ENCODE measurements around the gene ARHGEF4.

ARHGEF4 gene

DNA sequence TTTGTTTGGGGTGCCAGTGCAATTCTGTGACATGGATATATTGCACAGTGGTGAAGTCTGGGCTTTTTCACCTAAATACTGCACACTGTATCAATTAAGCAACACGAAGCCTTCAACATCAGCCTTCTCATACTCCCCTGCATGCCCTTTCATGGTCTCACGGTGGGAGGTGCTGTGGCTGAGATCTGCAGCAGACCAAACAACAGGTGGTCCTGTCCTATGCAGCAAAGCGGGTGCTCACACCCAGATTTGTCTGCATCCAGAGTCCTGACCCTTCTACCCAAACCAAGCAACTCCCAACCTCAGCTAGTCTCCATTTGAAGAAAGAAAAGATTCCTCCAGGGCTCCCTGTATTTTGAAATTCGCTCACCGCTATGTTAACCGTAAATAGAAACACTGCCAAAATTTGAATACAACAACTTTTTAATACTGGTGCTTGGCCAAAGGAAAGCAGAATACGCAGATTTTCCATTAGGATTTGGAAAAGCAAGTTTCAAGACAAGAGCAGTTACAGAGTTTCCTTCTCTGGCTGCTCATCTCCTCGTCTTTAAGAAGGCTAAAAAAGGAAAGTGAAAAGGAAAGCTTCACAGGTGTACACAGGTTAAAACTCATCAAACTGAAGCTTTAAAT, 221.6 kb downstream of the ARHGEF4 start:
- no peak overlapping the region for H4K91ac ChIP-seq (ENCODE audit: low read depth, low read length)
- no peak overlapping the region for H2AFZ ChIP-seq (ENCODE audit: insufficient read depth, low read length, poor library complexity)
- H4K8ac ChIP-seq (ENCODE audit: low read depth, low read length), result no peak overlapping the region
- H4K12ac ChIP-seq (ENCODE audit: low read depth, low read length), result no peak overlapping the region
- no peak overlapping the region for H3K14ac ChIP-seq (ENCODE audit: low read length)
- no peak overlapping the region for H2AK5ac ChIP-seq (ENCODE audit: low read length)
- no peak overlapping the region for H3K4me3 ChIP-seq (ENCODE audit: low read depth, low read length)
- no peak overlapping the region for H3K23ac ChIP-seq (ENCODE audit: low read length)
- no peak overlapping the region for H2BK5ac ChIP-seq (ENCODE audit: low read depth, low read length, poor library complexity)
- WGBS (ENCODE audit: extremely low coverage, insufficient coverage, insufficient read length), result no CpG with 5 or more reads among the region's 8 CpGs
- no peak overlapping the region for H3K4me2 ChIP-seq (ENCODE audit: low read length)
- no peaks in the 10 kb centered on the region for H3K4me1 ChIP-seq (ENCODE audit: control insufficient read depth in 1 of 2, insufficient read depth in 2 of 2, low read length in 2 of 2)
- H3K27me3 ChIP-seq (ENCODE audit: insufficient read depth, low read length), result no peaks in the 10 kb centered on the region
- H3K27ac ChIP-seq (ENCODE audit: low read depth, low read length), result no peak overlapping the region
- H2BK12ac ChIP-seq (ENCODE audit: low read length), result no peak overlapping the region
- H3K9me3 ChIP-seq (ENCODE audit: insufficient read depth, low read depth, low read length), result no peaks in the 10 kb centered on the region
- no peak overlapping the region for H2BK120ac ChIP-seq (ENCODE audit: insufficient read depth, low read length, poor library complexity)
- H3K18ac ChIP-seq (ENCODE audit: low read length), result no peak overlapping the region
- peak overlapping the region; percentile 64 for H3K4ac ChIP-seq (ENCODE audit: low read depth, low read length)
- no peaks in the 10 kb centered on the region for H3K79me1 ChIP-seq (ENCODE audit: low read length)
- DNase-seq, result no peak
- H3K9ac ChIP-seq (ENCODE audit: low read length), result no peak overlapping the region
- H3K79me2 ChIP-seq (ENCODE audit: control insufficient read depth, insufficient read depth, low read length, poor library complexity), result peaks cover 14% of the 10 kb centered on the region
- H3K36me3 ChIP-seq (ENCODE audit: control insufficient read depth in 1 of 2, insufficient read depth in 2 of 2, low read length in 2 of 2), result peaks cover 32 to 55% of the 10 kb centered on the region in 2 experiments

DNA sequence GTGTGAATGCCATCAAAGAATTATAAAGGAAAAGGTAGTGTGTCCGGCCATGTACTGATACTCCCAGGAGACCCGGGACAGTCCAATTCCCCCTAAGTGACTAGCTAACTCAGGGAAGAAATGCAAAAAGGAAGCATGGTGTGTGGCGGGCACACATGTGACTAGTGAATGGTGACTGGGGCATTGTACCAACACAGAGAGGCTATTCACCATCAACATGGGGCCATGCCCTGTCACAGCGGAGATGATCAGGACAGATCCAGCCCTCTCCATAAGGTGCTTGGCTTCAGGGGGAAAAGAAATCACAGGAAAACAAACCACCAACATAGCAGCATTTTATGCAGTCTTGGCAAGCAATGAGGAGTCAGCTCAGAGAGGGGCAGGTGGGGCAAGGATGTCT, 222.2 kb downstream of the ARHGEF4 start:
- H3K23ac ChIP-seq (ENCODE audit: low read length), result no peak overlapping the region

DNA sequence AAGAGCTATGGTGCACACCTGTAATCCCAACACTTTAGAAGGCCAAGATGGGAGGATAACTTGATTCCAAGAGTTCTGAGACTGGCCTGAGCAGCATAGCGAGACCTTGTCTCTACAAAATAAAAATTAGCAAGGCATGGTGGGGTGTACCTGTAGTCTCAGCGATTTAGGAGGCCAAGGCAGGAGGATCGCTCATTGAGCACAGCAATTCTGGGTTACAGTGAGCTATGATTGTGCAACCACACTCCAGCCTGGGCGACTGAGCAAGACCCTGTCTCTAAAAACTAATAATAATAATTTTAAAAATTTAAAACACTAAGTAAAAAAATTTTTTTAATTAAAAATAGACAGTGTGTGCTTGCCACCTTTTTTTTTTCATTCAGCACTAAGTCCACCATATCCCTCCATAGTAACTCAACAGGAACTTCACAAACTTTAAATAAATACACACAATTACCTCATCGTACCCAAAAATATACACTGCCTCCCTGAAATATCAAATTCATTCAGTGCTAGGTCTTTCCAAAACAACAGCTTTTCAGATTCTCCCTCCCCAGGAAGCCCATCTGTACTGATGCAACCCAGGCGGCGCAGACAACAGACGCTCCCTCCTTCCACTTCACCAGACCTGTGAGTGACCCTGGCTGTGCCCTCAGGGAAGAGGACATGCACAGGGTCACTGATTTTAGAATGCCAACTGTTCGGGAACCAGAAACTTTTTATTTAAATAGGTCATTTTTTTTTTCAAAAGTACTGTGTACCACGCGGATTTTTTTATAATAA, 227.0 kb downstream of the ARHGEF4 start:
- Histone ChIP-seq H3K14ac (ENCODE audit: low read length) (no peak overlapping the region), H3K9me3 (ENCODE audit: insufficient read depth, low read depth, low read length) (no peaks in the 10 kb centered on the region), H4K8ac (ENCODE audit: low read depth, low read length) (no peak overlapping the region), H3K36me3 (ENCODE audit: control insufficient read depth in 1 of 2, insufficient read depth in 2 of 2, low read length in 2 of 2) (peaks cover 14 to 31% of the 10 kb centered on the region in 2 experiments), H3K9ac (ENCODE audit: low read length) (no peak overlapping the region), H4K91ac (ENCODE audit: low read depth, low read length) (no peak overlapping the region), H3K4me2 (ENCODE audit: low read length) (peak overlapping the region; percentile 34), H3K27ac (ENCODE audit: low read depth, low read length) (no peak overlapping the region), H3K79me1 (ENCODE audit: low read length) (no peaks in the 10 kb centered on the region), H3K23ac (ENCODE audit: low read length) (no peak overlapping the region), H2BK12ac (ENCODE audit: low read length) (peak overlapping the region; percentile 44), H3K4me3 (ENCODE audit: low read depth, low read length) (no peak overlapping the region), H2BK5ac (ENCODE audit: low read depth, low read length, poor library complexity) (no peak overlapping the region), H2AFZ (ENCODE audit: insufficient read depth, low read length, poor library complexity) (no peak overlapping the region), H3K27me3 (ENCODE audit: insufficient read depth, low read length) (no peaks in the 10 kb centered on the region), H3K79me2 (ENCODE audit: control insufficient read depth, insufficient read depth, low read length, poor library complexity) (peaks cover 16% of the 10 kb centered on the region), H2AK5ac (ENCODE audit: low read length) (no peak overlapping the region), H2BK120ac (ENCODE audit: insufficient read depth, low read length, poor library complexity) (no peak overlapping the region), H3K4me1 (ENCODE audit: control insufficient read depth in 1 of 2, insufficient read depth in 2 of 2, low read length in 2 of 2) (peaks cover 5 to 7% of the 10 kb centered on the region in 2 experiments), H3K18ac (ENCODE audit: low read length) (peak overlapping the region; percentile 65), H4K12ac (ENCODE audit: low read depth, low read length) (no peak overlapping the region), H3K4ac (ENCODE audit: low read depth, low read length) (peak overlapping the region; percentile 30)
- DNase-seq, result no peak
- WGBS (ENCODE audit: extremely low coverage, insufficient coverage, insufficient read length), result 100% methylated on average over 1 of the region's 11 CpGs

More for the DNA sequence above, 222.2 kb downstream of the ARHGEF4 start:
- peaks cover 29 to 51% of the 10 kb centered on the region in 2 experiments for H3K36me3 ChIP-seq (ENCODE audit: control insufficient read depth in 1 of 2, insufficient read depth in 2 of 2, low read length in 2 of 2)
- DNase-seq, result no peak
- peaks cover 16% of the 10 kb centered on the region for H3K79me2 ChIP-seq (ENCODE audit: control insufficient read depth, insufficient read depth, low read length, poor library complexity)
- H3K27me3 ChIP-seq (ENCODE audit: insufficient read depth, low read length), result no peaks in the 10 kb centered on the region
- H3K14ac ChIP-seq (ENCODE audit: low read length), result no peak overlapping the region
- H3K4me2 ChIP-seq (ENCODE audit: low read length), result no peak overlapping the region
- no peak overlapping the region for H2BK120ac ChIP-seq (ENCODE audit: insufficient read depth, low read length, poor library complexity)
- H3K4me3 ChIP-seq (ENCODE audit: low read depth, low read length), result no peak overlapping the region
- H3K9me3 ChIP-seq (ENCODE audit: insufficient read depth, low read depth, low read length), result no peaks in the 10 kb centered on the region
- no peak overlapping the region for H4K91ac ChIP-seq (ENCODE audit: low read depth, low read length)
- H3K18ac ChIP-seq (ENCODE audit: low read length), result no peak overlapping the region
- no peak overlapping the region for H2BK5ac ChIP-seq (ENCODE audit: low read depth, low read length, poor library complexity)
- H3K4ac ChIP-seq (ENCODE audit: low read depth, low read length), result peak overlapping the region; percentile 31
- H3K27ac ChIP-seq (ENCODE audit: low read depth, low read length), result no peak overlapping the region
- peaks cover 0 to under 1% of the 10 kb centered on the region in 2 experiments for H3K4me1 ChIP-seq (ENCODE audit: control insufficient read depth in 1 of 2, insufficient read depth in 2 of 2, low read length in 2 of 2)
- no peak overlapping the region for H2AFZ ChIP-seq (ENCODE audit: insufficient read depth, low read length, poor library complexity)
- no peak overlapping the region for H3K9ac ChIP-seq (ENCODE audit: low read length)
- H4K12ac ChIP-seq (ENCODE audit: low read depth, low read length), result no peak overlapping the region
- WGBS (ENCODE audit: extremely low coverage, insufficient coverage, insufficient read length), result no CpG with 5 or more reads among the region's 4 CpGs
- no peak overlapping the region for H2AK5ac ChIP-seq (ENCODE audit: low read length)
- H4K8ac ChIP-seq (ENCODE audit: low read depth, low read length), result no peak overlapping the region
- H2BK12ac ChIP-seq (ENCODE audit: low read length), result no peak overlapping the region
- H3K79me1 ChIP-seq (ENCODE audit: low read length), result no peaks in the 10 kb centered on the region

DNA sequence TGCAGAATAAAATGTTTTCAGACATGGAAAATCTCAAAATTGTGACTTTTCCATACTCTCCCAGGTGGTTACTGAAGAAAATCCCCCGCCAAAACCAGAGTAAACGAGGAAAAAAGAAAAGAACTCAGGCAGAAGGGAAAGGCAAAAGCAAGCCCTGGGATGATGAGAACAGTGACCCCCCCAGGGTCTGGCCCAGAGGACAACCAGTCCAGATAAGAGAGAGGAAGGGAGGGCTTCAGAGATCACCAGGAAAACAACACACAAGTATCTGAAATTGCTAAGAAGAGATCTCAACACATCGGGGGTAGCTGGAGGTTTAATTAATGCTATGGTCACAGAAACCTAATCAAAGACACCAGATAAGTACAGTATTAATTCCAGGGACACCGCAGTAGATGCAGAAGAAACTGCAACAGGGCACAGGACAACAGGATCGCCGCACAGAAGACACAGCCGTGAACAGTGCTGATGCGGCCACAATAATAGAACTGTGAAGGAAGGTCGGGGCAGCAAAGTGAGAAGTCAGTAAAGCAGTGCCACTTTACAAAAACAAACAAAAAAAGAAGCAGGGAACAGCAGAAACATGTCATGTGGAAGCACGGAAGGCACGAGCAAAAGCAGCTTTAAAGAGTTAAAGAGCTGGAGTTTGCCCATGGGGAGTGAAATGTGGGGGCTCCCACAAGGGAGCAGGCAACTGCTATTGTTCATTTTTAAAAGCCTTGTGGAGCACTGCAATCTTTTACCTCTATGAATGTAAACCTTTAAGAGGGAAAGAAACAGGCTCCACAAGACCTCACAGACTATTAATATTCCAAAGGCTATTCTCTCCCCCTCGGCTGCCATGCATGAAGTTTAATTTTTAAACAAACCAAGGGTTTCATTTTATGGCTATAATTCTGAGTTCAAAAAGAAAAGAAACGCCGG, 228.1 kb downstream of the ARHGEF4 start:
- no peak for DNase-seq
- H3K79me2 ChIP-seq (ENCODE audit: control insufficient read depth, insufficient read depth, low read length, poor library complexity), result peaks cover 10% of the 10 kb centered on the region
- no peak overlapping the region for H2BK5ac ChIP-seq (ENCODE audit: low read depth, low read length, poor library complexity)
- no peak overlapping the region for H3K14ac ChIP-seq (ENCODE audit: low read length)
- no peak overlapping the region for H4K12ac ChIP-seq (ENCODE audit: low read depth, low read length)
- H3K36me3 ChIP-seq (ENCODE audit: control insufficient read depth in 1 of 2, insufficient read depth in 2 of 2, low read length in 2 of 2), result peaks cover 14 to 30% of the 10 kb centered on the region in 2 experiments
- no peak overlapping the region for H2AK5ac ChIP-seq (ENCODE audit: low read length)
- H3K27ac ChIP-seq (ENCODE audit: low read depth, low read length), result no peak overlapping the region
- H4K8ac ChIP-seq (ENCODE audit: low read depth, low read length), result no peak overlapping the region
- H3K79me1 ChIP-seq (ENCODE audit: low read length), result no peaks in the 10 kb centered on the region
- no peak overlapping the region for H3K4ac ChIP-seq (ENCODE audit: low read depth, low read length)
- no peak overlapping the region for H4K91ac ChIP-seq (ENCODE audit: low read depth, low read length)
- H2BK12ac ChIP-seq (ENCODE audit: low read length), result no peak overlapping the region
- H3K9ac ChIP-seq (ENCODE audit: low read length), result no peak overlapping the region
- H3K18ac ChIP-seq (ENCODE audit: low read length), result no peak overlapping the region
- H3K9me3 ChIP-seq (ENCODE audit: insufficient read depth, low read depth, low read length), result no peaks in the 10 kb centered on the region
- H2AFZ ChIP-seq (ENCODE audit: insufficient read depth, low read length, poor library complexity), result no peak overlapping the region
- H3K23ac ChIP-seq (ENCODE audit: low read length), result no peak overlapping the region
- peaks cover 5 to 7% of the 10 kb centered on the region in 2 experiments for H3K4me1 ChIP-seq (ENCODE audit: control insufficient read depth in 1 of 2, insufficient read depth in 2 of 2, low read length in 2 of 2)
- no peak overlapping the region for H2BK120ac ChIP-seq (ENCODE audit: insufficient read depth, low read length, poor library complexity)
- no peak overlapping the region for H3K4me3 ChIP-seq (ENCODE audit: low read depth, low read length)
- no peaks in the 10 kb centered on the region for H3K27me3 ChIP-seq (ENCODE audit: insufficient read depth, low read length)
- WGBS (ENCODE audit: extremely low coverage, insufficient coverage, insufficient read length), result no CpG with 5 or more reads among the region's 14 CpGs
- H3K4me2 ChIP-seq (ENCODE audit: low read length), result peak overlapping the region; percentile 12
